Hepatic stellate cell (primary cell): ENCODE results near the gene GTF3A.
A peak's percentile ranks its signal among the peaks of the same experiment; 100 is the strongest.

Experiments used
- DNase-seq: peaks from one replicate; pipeline ENCODE4 v3.0.0; 2011; ENCODE audit warnings: low spot score

The GTF3A gene

DNA sequence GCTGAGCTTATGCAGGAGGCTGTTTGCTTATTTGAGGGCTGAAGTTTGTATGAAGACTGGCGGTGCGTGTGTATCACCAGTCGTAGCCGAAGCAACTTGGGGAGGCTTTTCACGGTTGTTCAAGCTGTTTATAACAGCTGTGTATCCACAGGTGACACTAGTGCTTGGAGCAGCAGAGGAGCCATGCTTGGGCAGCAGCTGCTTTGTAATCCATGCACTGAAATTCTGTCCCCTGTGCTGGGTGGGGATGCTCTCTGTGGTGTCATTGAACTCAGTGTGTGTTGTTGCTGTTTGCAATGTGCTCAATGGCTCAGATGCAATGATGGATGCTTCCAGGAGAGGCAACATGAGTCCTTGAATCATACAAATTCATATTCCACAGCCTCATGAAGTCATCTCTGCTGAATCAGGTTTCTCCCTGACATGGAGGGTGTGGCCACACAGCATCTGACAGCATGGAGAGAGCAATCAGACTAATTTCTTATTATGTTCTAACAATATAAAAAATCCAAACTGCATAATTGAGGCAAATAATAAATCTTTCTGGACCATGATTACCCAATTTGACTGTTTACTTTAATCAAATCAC, 18.8 kb upstream of the GTF3A start:
- no peak for DNase-seq

DNA sequence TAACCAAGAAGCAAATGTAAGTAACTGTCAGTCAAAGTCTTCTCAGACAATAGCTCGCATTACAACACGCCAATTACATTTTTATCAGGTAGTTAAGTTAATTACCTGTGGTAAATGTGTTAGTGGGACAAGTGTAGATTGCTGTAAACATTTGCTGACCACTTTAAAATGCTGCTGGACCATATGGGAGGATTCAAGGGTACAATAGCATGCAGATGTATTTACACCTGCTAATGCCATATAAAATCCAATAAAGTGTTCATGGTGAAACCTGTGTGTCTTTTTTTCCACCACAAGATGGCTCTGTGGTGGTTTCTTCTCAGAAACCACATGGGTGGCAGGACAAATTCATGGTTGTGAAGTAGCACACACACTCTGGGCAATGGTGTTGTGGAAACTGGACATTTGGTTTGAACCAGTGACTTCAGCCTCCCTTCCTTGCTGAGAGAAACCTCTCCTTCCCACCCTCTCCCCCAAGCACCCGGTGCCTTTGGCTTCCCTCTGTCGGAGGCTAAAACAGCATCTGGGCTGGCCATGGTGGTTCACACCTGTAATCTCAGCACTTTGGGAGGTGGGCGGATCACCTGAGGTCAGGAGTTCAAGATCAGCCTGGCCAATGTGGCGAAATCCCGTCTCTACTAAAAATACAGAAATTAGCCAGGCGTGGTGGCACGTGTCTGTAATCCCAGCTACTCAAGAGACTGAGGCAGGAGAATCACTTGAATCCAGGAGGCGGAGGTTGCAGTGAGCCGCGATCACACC, 18.1 kb upstream of the GTF3A start:
- DNase-seq = peak; percentile 40

DNA sequence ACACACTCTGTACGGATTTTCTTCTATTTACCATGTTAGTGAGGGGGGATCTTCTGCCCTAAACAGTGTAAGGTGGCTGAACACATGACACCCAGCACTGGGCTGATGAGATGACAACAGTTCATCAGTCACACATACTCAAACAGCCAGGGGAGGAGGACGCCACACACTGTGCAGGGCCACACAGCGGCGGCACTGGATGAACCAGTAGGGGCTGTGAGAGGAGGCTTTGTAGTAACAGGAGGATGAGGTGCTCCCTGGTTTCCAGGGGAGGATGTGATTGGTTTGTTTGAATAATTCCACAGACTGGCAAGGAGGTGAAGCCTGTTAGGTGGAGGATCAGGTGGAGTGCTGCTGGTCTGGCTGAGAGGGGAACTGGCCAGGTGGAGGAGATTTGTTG, 16.3 kb upstream of the GTF3A start:
- no peak for DNase-seq

DNA sequence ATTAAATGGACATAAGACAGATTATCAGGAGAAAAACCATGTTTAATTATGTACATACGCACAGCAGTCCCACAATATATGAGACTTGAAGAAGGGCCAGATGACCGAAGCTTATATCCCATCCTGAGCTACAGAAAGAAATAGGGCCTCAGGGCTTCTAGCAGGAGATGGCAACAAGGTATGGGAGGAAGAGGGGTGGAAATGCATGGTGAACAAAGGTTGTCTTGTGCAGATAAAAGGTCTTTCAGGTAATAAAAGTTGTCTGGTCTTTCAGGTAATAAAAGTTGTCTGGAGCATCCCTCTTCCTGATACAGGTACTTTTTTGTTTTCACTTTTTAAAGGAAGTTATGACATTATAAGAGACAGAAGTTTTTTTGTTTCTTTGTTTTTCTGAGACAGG, 15.4 kb upstream of the GTF3A start:
- no peak for DNase-seq

DNA sequence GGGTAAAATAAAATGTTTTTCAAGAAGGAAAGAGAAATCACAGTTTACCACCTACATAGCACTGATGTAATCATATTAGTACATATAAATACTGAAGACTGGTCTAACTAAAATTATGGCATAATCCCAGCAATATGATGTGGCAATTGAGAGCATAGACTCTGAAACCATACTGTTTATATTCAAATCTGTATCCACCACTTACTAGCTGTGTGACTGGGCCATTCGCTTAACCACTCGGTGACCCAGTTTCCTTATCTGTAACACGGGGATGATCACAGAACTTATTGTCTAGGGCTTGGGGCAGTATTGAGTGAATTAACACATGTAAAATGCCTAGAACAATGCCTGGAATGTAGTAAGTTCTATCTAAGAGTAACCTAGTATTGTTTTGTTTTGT, 13.1 kb upstream of the GTF3A start:
- no peak for DNase-seq

DNA sequence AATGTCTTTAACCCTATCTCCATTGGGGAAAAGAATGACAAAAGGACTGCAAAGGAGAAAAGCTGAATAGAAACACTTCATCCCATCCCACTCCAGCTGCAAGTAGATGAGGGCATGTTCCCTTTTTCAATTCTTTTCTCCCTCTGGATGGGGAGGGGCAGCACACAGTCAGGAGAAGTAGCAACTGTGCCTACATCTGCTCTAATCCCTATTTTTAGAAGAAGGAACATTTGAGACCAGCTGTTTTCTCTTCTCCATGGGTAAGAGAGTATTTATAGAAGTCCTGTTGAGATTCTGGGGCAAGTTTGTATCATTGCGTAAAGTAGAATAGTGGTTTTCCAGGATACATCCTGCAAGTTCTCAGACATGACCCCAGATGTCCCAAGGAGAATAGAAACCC, 9.3 kb upstream of the GTF3A start:
- DNase-seq = no peak

DNA sequence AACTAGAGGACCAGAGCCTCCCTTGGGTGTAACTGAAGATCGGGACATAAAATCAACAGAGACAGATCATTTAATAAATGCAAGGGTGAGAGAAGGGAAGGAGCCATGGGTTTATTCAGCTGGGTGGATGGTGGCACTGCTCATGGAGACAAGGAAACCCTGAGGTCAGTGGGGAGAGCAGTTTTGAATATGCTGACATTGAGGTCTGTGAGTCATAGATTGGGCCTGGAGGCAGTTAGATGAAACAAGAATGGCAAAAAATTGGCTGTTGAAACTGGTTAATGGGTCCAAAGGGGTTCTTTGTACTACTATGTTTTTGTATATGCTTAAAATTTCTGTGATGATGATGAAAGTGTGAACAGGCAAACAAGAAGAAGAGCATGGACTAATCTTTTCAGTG, 5.1 kb upstream of the GTF3A start:
- DNase-seq = no peak

DNA sequence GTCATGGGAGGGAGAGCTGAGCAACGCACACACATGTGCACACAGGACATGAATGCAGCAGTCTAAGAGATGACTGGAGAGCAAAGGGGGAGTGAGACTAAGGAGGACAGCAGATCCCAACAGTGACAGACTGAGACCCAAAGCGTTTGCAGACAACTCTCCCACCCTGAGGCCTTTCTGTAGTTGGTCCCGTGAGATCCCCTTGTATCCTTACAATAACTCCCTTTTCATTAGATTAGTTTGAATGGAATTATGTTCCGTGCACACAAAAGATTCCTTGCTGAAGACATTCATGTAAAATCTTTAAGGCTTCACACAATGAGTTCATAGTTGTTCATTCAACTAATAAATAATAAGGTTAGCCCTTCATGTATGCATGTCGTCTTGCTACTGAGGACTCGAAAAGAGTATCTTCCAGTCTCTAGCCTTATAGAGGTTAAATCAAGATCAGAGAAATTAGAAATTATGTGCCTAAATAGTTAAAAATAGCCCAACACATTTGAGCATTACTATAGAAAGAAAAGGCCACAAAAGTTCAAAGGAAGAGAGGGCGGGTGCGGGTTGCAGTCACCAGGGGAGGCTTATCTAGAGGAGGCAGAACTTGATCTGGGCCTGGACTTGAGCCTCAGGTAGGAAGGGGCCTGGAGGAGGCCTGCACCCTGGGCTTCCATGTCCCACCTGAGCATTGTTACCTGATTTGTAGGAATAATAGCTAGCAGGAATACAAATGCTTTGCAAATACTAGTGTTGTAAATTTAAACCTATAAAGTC, 3.1 kb upstream of the GTF3A start:
- no peak for DNase-seq

DNA sequence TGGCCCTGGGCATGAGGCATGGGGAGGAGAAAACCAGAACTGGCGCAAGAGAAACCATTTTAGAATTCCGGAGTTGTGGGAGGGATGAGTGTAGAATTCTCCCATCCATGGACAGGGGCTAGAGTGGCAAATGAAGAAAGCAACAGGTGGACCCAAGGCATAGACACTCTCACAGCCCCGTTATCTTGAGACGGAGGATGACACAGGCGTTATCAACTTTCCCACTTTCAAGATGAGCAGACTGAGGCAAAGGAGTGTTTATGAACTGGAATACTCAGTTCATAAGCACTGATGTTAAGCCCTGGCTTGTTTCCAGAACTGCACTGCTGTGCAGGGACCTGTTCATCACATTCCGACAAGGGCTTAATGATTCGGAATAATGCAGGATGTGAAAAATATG, 1.1 kb upstream of the GTF3A start:
- no peak for DNase-seq

DNA sequence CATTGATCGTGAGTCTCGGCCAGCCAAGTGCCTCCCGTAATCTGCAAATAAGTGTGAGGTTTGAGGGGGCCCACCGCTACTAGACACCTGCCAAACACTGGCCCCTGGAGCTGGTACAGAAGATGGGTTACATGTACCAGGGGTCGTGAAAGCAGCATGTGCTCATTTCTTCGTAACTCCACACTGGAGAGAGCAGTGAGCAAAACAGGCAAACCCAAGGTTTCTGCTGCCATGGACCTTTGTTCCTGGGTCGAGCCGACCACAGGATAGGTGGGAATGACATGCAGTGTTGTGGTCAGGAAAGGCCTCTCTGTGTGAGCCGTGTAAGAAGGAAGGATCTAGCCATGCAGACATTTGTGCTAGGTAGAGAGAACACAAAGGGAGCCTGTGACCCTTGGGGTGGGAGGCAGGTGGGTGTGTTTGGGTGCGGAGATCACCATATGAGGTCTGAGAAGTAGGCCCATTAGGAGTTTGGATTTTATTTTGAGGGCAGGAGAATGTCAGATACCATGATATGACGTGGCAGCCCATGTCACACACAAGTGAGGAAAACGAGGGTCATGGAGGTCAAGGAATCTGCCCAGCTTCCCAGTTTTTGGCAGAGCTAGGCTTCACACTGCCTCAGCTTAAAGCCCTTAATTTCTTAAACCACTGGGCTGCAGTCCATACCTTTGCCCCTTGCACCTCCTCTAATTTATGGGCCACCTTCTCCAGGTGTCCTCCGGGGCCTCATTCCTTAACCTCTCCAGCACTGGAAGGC, 919 bp downstream of the GTF3A start:
- DNase-seq = no peak

DNA sequence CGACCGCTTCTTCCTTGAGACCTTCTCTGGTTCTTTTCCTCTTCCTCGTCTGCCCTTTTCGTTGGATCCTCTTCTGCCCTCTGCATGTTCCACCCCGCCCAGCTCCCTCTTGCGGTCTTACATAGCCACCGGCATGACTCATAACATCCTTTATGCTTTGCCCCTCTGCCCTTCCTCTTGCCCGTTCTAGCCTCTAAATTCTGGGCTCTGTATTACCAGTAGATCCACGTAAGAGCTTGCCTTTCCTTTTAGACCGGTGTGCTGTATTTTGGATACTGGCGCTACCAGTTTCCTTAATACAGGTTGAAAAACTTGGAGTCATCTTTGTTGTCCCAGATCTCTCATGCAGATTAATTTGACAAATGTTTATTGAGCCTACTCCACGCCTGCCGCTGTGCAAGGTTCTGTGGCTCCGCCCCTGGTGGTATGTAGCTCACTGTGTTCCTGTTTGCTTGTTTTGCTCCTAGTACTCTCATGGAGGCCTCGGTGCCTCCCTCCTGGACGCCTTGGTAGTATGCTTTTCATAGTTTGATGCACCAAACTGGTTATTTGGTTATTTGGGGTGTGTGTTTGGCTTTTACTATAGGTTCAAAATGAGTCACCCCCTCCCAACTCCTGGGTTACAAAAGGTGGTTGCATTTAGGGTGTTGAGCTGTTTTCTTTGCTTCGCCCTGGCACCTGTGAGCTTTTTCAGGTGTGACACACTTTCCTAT, 1.7 kb downstream of the GTF3A start:
- peak; percentile 63 for DNase-seq

DNA sequence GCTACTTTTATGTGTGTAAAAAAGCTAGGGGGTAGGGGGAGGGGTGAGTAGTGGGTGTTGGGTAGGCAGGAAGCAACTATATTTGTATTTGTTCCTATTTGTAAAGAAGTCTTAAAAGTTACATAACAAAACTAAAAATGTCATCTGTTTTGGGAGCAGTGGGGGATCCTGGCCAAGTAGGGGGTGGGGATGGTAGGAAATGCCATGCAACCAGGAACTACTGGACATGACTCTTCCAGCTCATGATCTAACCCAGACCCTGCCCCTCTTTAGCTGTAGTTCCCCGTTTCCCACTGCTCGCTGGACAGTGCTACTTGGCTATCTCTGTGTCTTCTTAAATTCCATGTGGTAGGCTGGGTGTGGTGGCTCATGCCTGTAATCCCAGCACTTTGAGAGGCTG, 3.2 kb downstream of the GTF3A start:
- no peak for DNase-seq

DNA sequence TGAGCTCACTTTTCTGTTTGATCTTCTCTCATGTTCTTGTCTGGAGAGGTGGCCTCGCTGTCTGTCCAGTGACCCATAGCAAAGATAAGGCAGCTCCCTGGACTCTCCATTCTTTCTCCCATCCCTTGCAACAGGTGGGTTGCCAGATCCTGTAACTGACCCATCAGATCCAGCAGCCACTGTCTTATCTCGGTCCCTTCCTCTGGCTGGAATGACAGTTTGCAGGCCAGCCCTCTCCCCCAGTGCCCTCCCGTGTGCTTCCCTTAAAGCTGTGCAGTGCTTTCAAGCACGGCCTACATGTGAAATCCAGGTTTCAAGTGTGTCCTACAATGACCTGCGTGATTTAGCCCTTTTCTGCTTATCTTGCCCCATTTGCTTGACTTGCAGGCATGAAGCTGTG, 3.7 kb downstream of the GTF3A start:
- DNase-seq = no peak

DNA sequence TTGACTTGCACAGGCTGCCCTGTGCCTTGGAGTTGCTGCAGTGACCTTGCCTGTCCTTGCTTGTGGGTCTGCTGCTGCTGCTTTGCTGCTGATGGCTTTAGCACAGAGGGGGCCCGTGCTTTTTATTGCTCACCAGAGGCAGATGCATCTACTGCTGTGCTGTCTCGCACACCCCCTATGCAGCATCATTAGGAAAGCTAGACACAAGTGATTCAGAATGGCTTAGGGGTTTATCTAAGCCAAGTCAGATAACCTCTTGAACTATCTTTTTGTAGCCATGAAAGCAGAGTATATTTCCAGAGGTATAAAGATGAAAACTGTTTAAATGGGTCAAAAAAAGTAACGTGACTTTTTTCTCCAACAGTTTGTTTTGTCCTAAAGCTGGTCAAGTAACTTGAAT, 7.8 kb downstream of the GTF3A start:
- no peak for DNase-seq

DNA sequence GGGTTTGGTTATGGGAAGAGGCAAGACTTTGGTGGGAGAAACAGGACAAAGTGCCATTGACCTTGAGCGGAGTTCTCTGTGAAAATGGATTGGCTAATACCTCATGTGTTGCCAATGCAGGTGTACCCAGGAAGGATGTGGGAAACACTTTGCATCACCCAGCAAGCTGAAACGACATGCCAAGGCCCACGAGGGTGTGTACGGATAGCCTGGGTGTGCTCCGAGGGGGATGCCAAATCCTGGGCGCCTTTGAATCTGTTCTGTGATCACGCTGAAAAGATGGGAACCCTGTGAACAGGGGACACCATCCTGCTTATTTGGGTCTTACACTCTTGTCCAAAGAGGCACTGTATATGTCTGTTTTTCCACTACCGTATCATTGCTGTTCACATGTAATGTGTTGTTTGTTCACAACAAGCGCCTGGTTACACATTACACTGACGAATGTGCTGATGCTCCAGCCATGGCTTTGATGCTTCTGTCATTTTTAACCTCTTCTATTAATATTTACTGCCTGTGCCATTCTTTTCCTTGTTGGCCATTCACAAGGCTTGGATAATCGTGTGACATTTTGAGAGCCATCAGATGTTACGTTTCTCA, 8.3 kb downstream of the GTF3A start:
- DNase-seq = no peak

DNA sequence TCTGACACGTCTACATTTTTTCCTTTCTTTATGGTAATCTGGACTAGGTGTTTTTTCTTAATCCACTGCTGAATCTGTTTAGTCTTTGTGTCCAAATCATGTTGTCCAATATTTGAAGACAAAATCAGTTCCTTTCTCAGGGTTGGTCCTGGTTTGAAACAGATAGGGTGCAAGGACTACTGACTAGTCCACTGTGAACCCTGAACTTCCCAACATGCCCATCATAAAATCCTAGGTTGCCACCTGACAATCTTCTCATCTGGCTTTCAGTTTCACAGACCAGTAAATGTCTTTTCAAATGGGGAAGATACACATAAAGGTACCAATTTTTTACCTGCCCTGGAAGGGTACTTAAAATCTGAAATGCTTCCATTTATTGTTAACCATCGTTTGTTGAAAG, 12.7 kb downstream of the GTF3A start:
- no peak for DNase-seq

DNA sequence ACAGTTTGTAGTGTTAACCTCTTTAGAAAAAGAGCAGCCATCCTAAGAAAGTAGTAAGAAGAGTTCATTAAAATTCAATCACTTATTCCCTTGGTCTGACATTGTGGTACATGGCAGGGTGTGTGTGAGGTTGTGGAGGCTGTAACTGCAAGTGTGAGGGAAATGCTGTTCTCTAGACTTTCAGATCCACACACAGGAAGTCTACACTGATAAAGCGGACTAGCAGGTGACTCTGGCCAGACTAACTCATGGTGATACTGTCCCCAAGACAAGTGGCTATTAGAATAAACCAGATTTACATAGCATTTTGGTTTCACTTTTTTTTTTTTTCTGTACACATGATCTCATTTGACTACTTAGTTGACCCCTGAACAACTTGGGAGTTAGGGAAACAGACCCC, 16.0 kb downstream of the GTF3A start:
- no peak for DNase-seq

DNA sequence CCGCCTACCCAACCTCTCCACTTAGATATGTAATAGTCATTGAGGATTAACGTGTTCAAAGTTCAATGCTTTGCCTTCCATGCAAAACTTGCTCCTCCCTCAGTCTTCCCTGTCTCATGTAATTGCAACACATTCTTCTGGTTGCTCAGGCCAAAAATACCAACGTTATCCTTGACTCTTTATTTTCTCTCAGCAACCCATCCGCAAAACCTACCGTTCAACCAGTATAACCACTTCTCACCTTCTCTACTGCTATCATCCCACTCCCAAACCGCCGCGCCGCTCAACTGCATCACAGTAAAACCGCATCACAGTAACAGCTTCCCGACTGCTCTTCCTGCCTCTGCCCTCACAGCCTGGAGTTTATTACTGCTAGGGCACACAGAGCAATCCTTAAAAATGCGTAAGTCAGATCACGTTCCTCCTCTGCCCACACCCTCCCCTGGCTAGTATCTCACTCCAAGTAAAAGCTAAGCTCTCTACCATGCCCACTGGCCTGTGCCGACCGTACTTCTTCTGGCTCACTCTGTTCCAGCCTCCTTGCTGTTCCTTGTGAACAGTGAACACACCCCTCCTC, 17.7 kb downstream of the GTF3A start:
- DNase-seq = no peak

DNA sequence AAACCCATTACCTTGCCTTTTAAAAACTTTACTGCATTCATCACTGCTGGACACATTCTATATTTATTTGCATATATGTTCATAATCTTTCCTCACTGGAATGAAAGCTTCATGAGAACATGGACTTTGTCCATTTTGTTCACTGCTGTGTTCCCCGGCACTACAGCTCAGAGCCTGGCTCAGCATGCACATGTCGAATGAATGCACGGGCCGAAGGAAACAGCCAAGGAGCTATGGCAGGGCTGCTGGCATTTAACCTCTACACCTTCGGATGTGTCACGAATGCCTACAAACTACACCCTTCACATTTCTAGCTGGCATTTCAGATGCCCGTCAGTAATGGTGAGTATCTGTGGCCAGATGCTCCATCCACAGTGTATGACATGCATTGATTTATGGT, 18.4 kb downstream of the GTF3A start:
- DNase-seq = no peak

DNA sequence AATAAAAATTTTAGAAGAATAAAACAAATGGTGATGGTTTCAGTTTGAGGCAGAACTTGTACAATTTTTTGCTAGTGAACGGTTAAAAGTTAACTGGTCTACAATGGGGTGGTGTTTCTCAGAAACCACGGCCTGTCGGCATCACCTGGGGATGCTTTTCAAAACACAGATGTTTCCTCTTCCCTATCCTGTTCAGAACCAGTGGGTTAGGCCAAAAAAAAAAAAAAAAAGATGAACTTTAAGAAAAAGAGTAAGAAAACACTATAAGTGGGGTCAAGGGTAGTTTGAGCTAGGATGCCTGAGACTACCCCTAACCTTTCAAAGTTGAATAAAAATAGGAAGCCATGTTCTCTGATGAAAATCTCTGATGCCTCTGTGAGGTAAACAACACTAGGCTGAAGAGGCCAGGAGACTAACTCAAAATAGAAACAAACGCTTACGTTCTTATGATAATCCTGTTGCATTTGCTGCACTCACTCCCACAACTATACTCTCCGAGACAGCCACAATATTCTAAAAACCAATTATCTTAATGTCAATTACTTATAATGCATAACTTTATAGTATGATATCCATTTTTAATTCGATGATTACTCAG, 22.7 kb downstream of the GTF3A start:
- no peak for DNase-seq

DNA sequence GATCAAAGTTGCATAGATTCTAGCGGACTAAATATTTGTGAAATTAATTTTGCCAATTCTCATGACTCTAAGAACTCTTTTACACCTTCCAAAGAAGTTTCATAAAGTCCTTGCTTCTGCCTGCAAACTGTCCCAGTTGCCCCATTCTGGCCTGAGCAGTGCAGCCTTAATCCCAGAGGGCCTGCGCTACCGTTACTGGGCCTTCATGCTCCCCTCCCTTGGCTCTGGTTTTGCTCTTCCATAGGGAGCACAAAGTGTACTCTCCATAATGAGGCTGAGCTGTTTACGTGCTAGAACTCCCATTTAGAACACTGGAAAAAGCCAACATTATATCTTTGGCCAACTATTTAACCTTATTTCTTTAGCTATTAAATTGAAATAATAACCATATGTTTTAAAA, 23.9 kb downstream of the GTF3A start:
- no peak for DNase-seq
